ENCODE data around the gene FAM171A1.
A peak's percentile ranks its signal among the peaks of the same experiment; 100 is the strongest.
"Not testable (repeated sequence)": the region's sequence is repeated elsewhere in the genome, so short reads cannot be mapped to it uniquely, and the experiment has no call there.

Gene FAM171A1

GRCh38 chr10:15222511-15222910 lies 148.6 kb downstream of the FAM171A1 start:
- peaks cover 4% of the 10 kb centered on the region for H3K9me3 Mint-ChIP-seq
- ATAC-seq (no peak), DNase-seq (ENCODE audit: low spot score in 2 of 2) (no peak)
- no peaks in the 10 kb centered on the region for H3K36me3 Mint-ChIP-seq
- no peaks in the 10 kb centered on the region for H3K4me1 Mint-ChIP-seq
- no peak overlapping the region for H3K27ac Mint-ChIP-seq
- H3K4me3 Mint-ChIP-seq = no peak overlapping the region

DNA sequence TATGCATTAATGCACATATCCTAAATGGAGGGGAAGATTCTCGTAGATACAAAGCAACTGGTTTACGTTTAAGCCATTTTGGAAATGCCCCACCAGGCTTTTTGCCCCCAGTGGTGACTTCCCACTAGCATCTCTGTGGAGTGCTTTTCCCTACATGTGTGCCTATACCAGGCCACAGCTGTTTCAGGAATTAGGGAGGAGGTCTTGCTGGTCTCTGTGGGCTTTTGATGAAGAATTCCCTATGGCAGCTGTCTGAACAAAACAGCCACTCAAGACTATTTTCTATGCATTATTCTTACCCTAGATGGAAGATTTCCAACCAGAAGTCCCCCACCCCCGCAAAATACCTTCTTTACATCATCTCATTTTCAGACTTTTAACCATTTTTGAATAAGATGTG lies 150.6 kb downstream of the FAM171A1 start:
- ATAC-seq = no peak
- H3K9me3 Mint-ChIP-seq = peaks cover 4% of the 10 kb centered on the region
- H3K4me3 Mint-ChIP-seq = no peak overlapping the region
- no peaks in the 10 kb centered on the region for H3K36me3 Mint-ChIP-seq
- H3K4me1 Mint-ChIP-seq = no peaks in the 10 kb centered on the region
- H3K27ac Mint-ChIP-seq = no peak overlapping the region
- no peak for DNase-seq (ENCODE audit: low spot score in 2 of 2)

GRCh38 chr10:15216700-15217099 lies 154.4 kb downstream of the FAM171A1 start:
- Mint-ChIP-seq H3K4me1 (no peaks in the 10 kb centered on the region), H3K36me3 (no peaks in the 10 kb centered on the region), H3K4me3 (no peak overlapping the region), H3K27ac (no peak overlapping the region), H3K9me3 (no peaks in the 10 kb centered on the region)
- ATAC-seq (no peak), DNase-seq (ENCODE audit: low spot score in 2 of 2) (no peak)

DNA sequence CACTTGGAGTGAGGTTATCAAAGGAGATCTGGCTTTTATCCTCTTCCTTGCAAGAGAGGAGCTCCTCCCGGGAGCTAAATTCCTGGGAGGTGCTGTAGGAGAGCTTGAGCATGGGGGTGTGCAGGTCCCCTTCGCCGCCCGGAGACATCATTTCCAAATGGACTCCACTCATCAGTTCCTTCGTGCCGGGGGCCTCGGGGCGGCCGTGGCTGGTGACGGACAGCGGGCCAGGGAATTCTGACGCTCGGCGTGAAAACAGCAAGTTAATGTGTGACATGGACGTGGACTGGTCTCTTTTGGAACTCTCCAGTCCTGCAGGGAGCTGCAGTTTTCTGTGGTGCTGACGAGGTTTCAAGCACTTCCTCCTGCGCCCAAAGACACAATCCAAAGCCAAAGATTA lies 156.9 kb downstream of the FAM171A1 start:
- ATAC-seq = no peak
- no peak overlapping the region for H3K4me3 Mint-ChIP-seq

DNA sequence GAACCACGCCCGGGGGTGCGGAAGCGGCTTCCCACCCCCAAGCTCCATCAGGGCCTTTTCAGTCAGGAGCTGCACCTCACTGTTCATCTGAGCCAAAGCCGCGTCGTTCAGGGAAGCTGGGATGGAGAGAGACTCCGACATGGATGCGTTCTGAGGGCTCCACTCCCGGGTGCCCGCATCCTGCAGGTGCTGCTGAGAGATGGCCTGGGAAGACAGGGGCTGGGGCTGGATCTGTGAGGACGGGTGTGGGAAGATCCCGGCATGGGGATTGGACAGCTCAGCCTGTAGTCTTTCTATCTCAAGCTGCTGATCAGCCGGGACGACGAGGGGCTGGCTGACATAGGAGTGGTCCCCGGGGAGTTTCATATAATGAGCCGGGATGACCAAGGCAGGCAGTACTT lies 157.6 kb downstream of the FAM171A1 start:
- Mint-ChIP-seq H3K4me3 (no peak overlapping the region), H3K36me3 (no peaks in the 10 kb centered on the region), H3K27ac (no peak overlapping the region), H3K4me1 (peaks cover 19% of the 10 kb centered on the region), H3K9me3 (no peaks in the 10 kb centered on the region)
- no peak for DNase-seq (ENCODE audit: low spot score in 2 of 2)
- ATAC-seq = no peak

More for the DNA sequence above, 156.9 kb downstream of the FAM171A1 start:
- no peaks in the 10 kb centered on the region for H3K36me3 Mint-ChIP-seq
- no peak for DNase-seq (ENCODE audit: low spot score in 2 of 2)
- no peak overlapping the region for H3K27ac Mint-ChIP-seq
- peaks cover 14% of the 10 kb centered on the region for H3K4me1 Mint-ChIP-seq
- H3K9me3 Mint-ChIP-seq = no peaks in the 10 kb centered on the region

- Mint-ChIP-seq H3K4me3 (no peak overlapping the region), H3K27ac (no peak overlapping the region), H3K36me3 (no peaks in the 10 kb centered on the region), H3K9me3 (no peaks in the 10 kb centered on the region), H3K4me1 (peaks cover 35% of the 10 kb centered on the region)
- no peak for DNase-seq (ENCODE audit: low spot score in 2 of 2)
- peak; percentile 17 for ATAC-seq
Observed at GRCh38 chr10:15211464-15211979, 159.6 kb downstream of the FAM171A1 start.

DNA sequence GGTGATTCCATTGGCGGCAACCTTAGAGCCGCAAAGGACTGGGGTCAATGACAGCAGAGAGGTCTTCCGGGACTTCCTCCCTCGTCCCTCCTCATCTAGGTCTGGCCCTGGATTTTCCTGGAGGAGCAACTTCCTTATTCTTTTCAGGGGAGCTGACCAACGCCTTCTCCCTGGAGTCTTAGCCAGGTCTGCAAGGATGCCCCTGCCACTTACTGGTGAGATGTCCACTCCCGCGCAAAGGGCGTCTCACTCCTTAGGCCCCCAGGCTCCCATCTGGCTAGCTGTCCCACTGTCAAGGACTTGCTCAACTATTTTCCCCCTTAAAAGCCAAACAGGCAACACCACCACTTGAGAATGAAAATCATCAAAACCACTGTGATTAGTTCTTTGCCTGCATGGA lies 160.6 kb downstream of the FAM171A1 start:
- no peak for DNase-seq (ENCODE audit: low spot score in 2 of 2)
- H3K27ac Mint-ChIP-seq = no peak overlapping the region

GRCh38 chr10:15209827-15210509 lies 161.1 kb downstream of the FAM171A1 start:
- H3K27ac Mint-ChIP-seq = no peak overlapping the region
- H3K4me3 Mint-ChIP-seq = no peak overlapping the region
- ATAC-seq = peak; percentile 80
- H3K4me1 Mint-ChIP-seq = peaks cover 43% of the 10 kb centered on the region
- H3K9me3 Mint-ChIP-seq = no peaks in the 10 kb centered on the region
- H3K36me3 Mint-ChIP-seq = no peaks in the 10 kb centered on the region
- DNase-seq (ENCODE audit: low spot score in 2 of 2) = peak; percentile 72 to 88

More for the DNA sequence above, 160.6 kb downstream of the FAM171A1 start:
- no peak overlapping the region for H3K4me3 Mint-ChIP-seq
- no peaks in the 10 kb centered on the region for H3K9me3 Mint-ChIP-seq
- H3K36me3 Mint-ChIP-seq = no peaks in the 10 kb centered on the region
- peaks cover 42% of the 10 kb centered on the region for H3K4me1 Mint-ChIP-seq
- no peak for ATAC-seq

- Mint-ChIP-seq H3K36me3 (no peaks in the 10 kb centered on the region), H3K27ac (no peak overlapping the region), H3K4me3 (peak overlapping the region; percentile 49), H3K9me3 (no peaks in the 10 kb centered on the region), H3K4me1 (peaks cover 43% of the 10 kb centered on the region)
- ATAC-seq (no peak), DNase-seq (ENCODE audit: low spot score in 2 of 2) (no peak)
Observed at GRCh38 chr10:15208221-15208620, 162.9 kb downstream of the FAM171A1 start.

DNA sequence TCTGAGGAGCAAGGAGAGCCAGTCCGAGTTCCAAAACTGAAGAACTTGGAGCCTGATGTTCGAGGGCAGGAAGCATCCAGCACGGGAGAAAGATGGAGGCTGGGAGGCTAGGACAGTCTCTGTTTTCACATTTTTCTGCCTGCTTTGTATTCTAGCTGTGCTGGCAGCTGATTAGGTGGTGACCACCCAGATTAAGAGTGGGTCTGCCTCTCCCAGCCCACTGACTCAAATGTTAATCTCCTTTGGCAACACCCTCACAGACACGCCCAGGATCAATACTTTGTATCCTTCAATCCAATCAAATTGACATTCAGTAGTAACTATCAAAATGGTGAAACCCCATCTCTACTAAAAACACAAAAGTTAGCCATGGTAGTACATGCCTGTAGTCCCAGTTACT lies 163.7 kb downstream of the FAM171A1 start:
- H3K27ac Mint-ChIP-seq = not testable (repeated sequence)
- peaks cover 43% of the 10 kb centered on the region for H3K4me1 Mint-ChIP-seq

GRCh38 chr10:15202639-15203038 lies 168.4 kb downstream of the FAM171A1 start:
- ATAC-seq (no peak), DNase-seq (ENCODE audit: low spot score in 2 of 2) (no peak)
- H3K36me3 Mint-ChIP-seq = peaks cover 5% of the 10 kb centered on the region
- no peak overlapping the region for H3K27ac Mint-ChIP-seq
- H3K4me3 Mint-ChIP-seq = no peak overlapping the region
- peaks cover 15% of the 10 kb centered on the region for H3K4me1 Mint-ChIP-seq
- no peaks in the 10 kb centered on the region for H3K9me3 Mint-ChIP-seq

More for the DNA sequence above, 163.7 kb downstream of the FAM171A1 start:
- DNase-seq (ENCODE audit: low spot score in 2 of 2); H3K4me3 Mint-ChIP-seq; ATAC-seq; H3K36me3 Mint-ChIP-seq; H3K9me3 Mint-ChIP-seq: not testable (repeated sequence)

- H3K4me3 Mint-ChIP-seq; H3K9me3 Mint-ChIP-seq; ATAC-seq; H3K27ac Mint-ChIP-seq; DNase-seq (ENCODE audit: low spot score in 2 of 2); H3K36me3 Mint-ChIP-seq: not testable (repeated sequence)
- H3K4me1 Mint-ChIP-seq = peaks cover 14% of the 10 kb centered on the region
Observed at GRCh38 chr10:15202301-15202621, 168.8 kb downstream of the FAM171A1 start.

DNA sequence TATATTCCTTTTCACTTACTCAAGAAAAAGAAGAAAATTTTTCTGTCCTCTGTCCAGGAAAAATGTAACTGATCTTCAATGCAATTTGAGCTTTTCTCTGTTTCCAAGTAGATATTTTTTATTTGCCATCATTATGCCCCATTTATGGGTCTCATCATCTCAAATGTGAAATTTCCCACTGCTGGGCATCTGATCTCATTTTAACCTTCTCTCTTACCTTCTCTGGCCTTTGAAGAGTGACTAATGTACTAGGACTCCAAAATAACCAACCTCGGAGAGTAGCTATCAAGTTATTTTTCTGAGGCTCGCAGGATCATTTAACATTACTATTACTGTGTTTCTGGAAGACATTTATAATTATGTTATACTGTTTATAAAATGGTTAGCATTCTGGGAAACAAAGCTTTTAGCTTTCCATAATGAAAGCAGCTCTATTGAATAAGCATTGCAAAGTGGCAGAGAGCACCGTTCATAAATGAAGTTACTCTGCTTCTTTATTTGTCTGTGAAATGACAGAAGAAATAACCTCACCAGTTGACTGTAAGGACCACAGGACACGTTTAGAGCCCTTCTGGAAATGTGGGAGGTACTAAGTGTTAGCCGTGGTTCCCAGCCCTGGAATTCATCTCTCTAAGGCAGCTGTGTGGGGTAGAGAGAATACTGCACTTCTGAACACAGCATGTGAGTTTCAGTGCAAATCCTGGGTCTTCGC lies 169.3 kb downstream of the FAM171A1 start:
- Mint-ChIP-seq H3K4me3 (no peak overlapping the region), H3K36me3 (peaks cover 5% of the 10 kb centered on the region), H3K27ac (no peak overlapping the region), H3K4me1 (peaks cover 15% of the 10 kb centered on the region), H3K9me3 (no peaks in the 10 kb centered on the region)
- DNase-seq (ENCODE audit: low spot score in 2 of 2) (no peak), ATAC-seq (no peak)

GRCh38 chr10:15200626-15201025 lies 170.5 kb downstream of the FAM171A1 start:
- Mint-ChIP-seq H3K4me3 (no peak overlapping the region), H3K27ac (no peak overlapping the region), H3K9me3 (no peaks in the 10 kb centered on the region), H3K4me1 (peaks cover 13% of the 10 kb centered on the region), H3K36me3 (peaks cover 5% of the 10 kb centered on the region)
- DNase-seq (ENCODE audit: low spot score in 2 of 2) = no peak
- ATAC-seq = no peak

GRCh38 chr10:15197911-15198310 lies 173.2 kb downstream of the FAM171A1 start:
- Mint-ChIP-seq H3K9me3 (no peaks in the 10 kb centered on the region), H3K27ac (no peak overlapping the region), H3K4me1 (peaks cover 12% of the 10 kb centered on the region), H3K36me3 (peaks cover 5% of the 10 kb centered on the region), H3K4me3 (no peak overlapping the region)
- no peak for ATAC-seq
- DNase-seq (ENCODE audit: low spot score in 2 of 2) = no peak

- Mint-ChIP-seq H3K9me3 (no peaks in the 10 kb centered on the region), H3K36me3 (peaks cover 5% of the 10 kb centered on the region), H3K4me1 (peaks cover 12% of the 10 kb centered on the region), H3K27ac (no peak overlapping the region), H3K4me3 (no peak overlapping the region)
- ATAC-seq (no peak), DNase-seq (ENCODE audit: low spot score in 2 of 2) (no peak)
Observed at GRCh38 chr10:15197276-15197675, 173.8 kb downstream of the FAM171A1 start.

Measured in stimulated activated effector memory CD8-positive, alpha-beta T cell treated with anti-CD3 and anti-CD28 coated beads, Interleukin-12 subunit alpha, Interleukin-12 subunit beta, amount 100 ng/mL, for 72 hours (primary cell).